Psoas muscle (tissue), 8 donors: Measurements from ENCODE around the gene SALL3. TPM values are rescaled to one million over a fixed set of nuclear protein-coding genes. Genes with fewer than 3 reads are reported as not detected.

Source experiments
- ATAC-seq, 4 donors: fragments of 200-7000 bp; cut with Tn5 transposase; one replicate each; pipeline ENCODE4 v1.9.1; 2020; ENCODE audit warnings: moderate library complexity in 3 of 4, mild to moderate bottlenecking in 2 of 4
- DNase-seq, 2 donors: peaks; one replicate each; pipeline ENCODE4 v3.0.0-alpha.2; 2020
- H3K27ac ChIP-seq: fragments of 200-600 bp; one replicate; pipeline ENCODE4 v1.8.0; 2022
- H3K27me3 ChIP-seq, 3 donors: fragments of 200-600 bp in 1 of 3; one replicate each; pipeline versions ENCODE4 v1.6.1 to v1.8.0; 2013 to 2022; ENCODE audit warnings: low read length in 2 of 3, mild to moderate bottlenecking in 2 of 3, moderate library complexity in 1 of 3; ENCODE audit not compliant: insufficient read depth in 3 of 3
- H3K36me3 ChIP-seq, 2 donors: fragments of 200-600 bp in 1 of 2; one replicate each; pipeline versions ENCODE4 v1.6.1 to v1.8.0; 2013 to 2022; ENCODE audit warnings: low read depth in 1 of 2, mild to moderate bottlenecking in 1 of 2, moderate library complexity in 1 of 2; ENCODE audit not compliant: insufficient read depth in 1 of 2
- H3K4me1 ChIP-seq: fragments of 200-600 bp; one replicate; pipeline ENCODE4 v1.8.0; 2022
- H3K4me3 ChIP-seq: fragments of 200-600 bp; one replicate; pipeline ENCODE4 v1.8.0; 2022; ENCODE audit warnings: mild to moderate bottlenecking
- H3K9me3 ChIP-seq: fragments of 200-600 bp; one replicate; pipeline ENCODE4 v1.8.0; 2022
- WGBS, 3 donors: extraction: QIAGEN DNeasy Blood & Tissue Kit; methylation state at CpG; one replicate each; pipeline versions ENCODE4 v1.1.6 to v1.1.7; 2013; 5-methylcytosine and 5-hydroxymethylcytosine counted together
- intact Hi-C, 2 donors: fragments of 100-400 bp; cut with DNase I; formaldehyde crosslinking; loops; one replicate each; pipeline versions ENCODE4 v1.11.0 to v1.14.2; 2022
- polyA plus RNA-seq, 3 donors: library from polyadenylated mRNA; stranded (reverse); fragments of 200-250 nt; gene quantifications; one replicate each; pipeline ENCODE4 v1.2.3, GENCODE V29; 2013
- total RNA-seq, 4 donors: library from RNA; stranded (reverse); fragmentation: NEBNext Ultra II Directional in 2 of 4; extraction: Animal tissue kit (Norgen Biotek cat#: 25700) in 2 of 4; gene quantifications; one replicate each; pipeline versions ENCODE4 v1.2.1 to v1.2.4, GENCODE V29; 2021 to 2023
- TF ChIP-seq, protein P1 (sequence below): fragments of 200-600 bp; IDR thresholded peaks from one replicate; pipeline ENCODE4 v1.8.0; 2022; ENCODE audit warnings: antibody characterized with exemption
- donor health status: healthy with polysubstance abuse.
- donor health status: DM: no; HTN: no; CAD: no; lungs with moderate emphysema.
- donor health status: Bipolar disorder and iron deficiency.
- donor health status: healthy.
- donor health status: DM: yes; HTN: yes; CAD: no.
- donor health status: DM: no; HTN: no; CAD: no.
- donor health status: DM: no; HTN: no; CAD: no.
- donor health status: DM: yes; HTN: yes; CAD: no.

The SALL3 gene
- total and polyA plus RNA-seq, 7 donors, result 0.01 to 0.32 TPM; not detected in 5

DNA sequence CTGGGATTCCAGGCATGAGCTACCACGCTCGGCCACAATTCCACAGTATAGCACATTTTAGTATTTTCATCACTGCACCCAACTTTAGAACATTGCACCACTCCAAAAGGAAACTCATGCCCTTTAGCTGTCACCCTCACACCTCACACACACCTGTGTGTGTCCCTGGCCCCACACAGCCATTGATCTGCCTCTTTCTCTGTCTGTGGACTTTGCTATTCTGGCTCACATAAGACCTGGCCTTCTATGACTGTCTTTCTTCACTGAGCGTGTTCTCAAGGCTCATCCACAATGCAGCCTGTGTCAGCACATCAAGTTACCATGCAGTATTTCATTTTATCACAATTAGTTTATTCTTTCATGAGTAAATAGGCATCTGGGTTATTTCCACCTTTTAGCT lies 69.9 kb downstream of the SALL3 start:
- Histone ChIP-seq H3K4me3 (no peak overlapping the region), H3K27ac (no peak overlapping the region), H3K36me3 (no peaks in the 10 kb centered on the region), H3K9me3 (no peaks in the 10 kb centered on the region), H3K4me1 (no peaks in the 10 kb centered on the region), H3K27me3 (peaks cover 0 to 7% (median 5%) of the 10 kb centered on the region in 3 donors)
- WGBS, 3 donors, result 91 to 94% (median 93%) methylated on average over 3 of the region's 3 CpGs
- ATAC-seq (no peak), DNase-seq (no peak)
- TF ChIP-seq, protein P1, sequence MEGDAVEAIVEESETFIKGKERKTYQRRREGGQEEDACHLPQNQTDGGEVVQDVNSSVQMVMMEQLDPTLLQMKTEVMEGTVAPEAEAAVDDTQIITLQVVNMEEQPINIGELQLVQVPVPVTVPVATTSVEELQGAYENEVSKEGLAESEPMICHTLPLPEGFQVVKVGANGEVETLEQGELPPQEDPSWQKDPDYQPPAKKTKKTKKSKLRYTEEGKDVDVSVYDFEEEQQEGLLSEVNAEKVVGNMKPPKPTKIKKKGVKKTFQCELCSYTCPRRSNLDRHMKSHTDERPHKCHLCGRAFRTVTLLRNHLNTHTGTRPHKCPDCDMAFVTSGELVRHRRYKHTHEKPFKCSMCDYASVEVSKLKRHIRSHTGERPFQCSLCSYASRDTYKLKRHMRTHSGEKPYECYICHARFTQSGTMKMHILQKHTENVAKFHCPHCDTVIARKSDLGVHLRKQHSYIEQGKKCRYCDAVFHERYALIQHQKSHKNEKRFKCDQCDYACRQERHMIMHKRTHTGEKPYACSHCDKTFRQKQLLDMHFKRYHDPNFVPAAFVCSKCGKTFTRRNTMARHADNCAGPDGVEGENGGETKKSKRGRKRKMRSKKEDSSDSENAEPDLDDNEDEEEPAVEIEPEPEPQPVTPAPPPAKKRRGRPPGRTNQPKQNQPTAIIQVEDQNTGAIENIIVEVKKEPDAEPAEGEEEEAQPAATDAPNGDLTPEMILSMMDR, result no peak
- intact Hi-C loops, result no loop called here

Other genes starting within 250 kb of the SALL3 start
- gene ATP9B, start 89.6 kb downstream of the SALL3 start, total RNA-seq, result 10 to 100 TPM in 3 of 4 donors, 1 to 10 TPM in 1; 9.8 to 22.1 (median 14.4) TPM
- 1 to 10 TPM; 5.0 to 8.7 (median 8.6) TPM for gene ATP9B, start 89.6 kb downstream of the SALL3 start, polyA plus RNA-seq